ENCODE results near the gene SORCS2. TPM values are rescaled to one million over a fixed set of nuclear protein-coding genes. Genes with fewer than 3 reads are reported as not detected.

The SORCS2 gene
- total RNA-seq, 2 experiments from 2014 or later, result 0.03 TPM; not detected in 1

Small RNAs within 50 kb of the gene (microRNA-seq; reads per million reads assigned to microRNA genes)
- gene MIR4274 (ENCODE audit: borderline replicate concordance), result not detected
- not detected for gene MIR4798 (ENCODE audit: borderline replicate concordance)

Small RNAs within 50 kb of the gene (small RNA-seq; reads per million reads assigned to genes)
- not detected for gene MIR4274
- not detected for gene MIR4798

Other genes with a start within 250 kb of the SORCS2 start
- gene TADA2B, start 149.2 kb upstream of the SORCS2 start, total RNA-seq (2014; rRNA removed; shearing (Covaris generic)), result 9.9 and 12.8 TPM in 2 replicates
- gene TADA2B, start 149.2 kb upstream of the SORCS2 start, total RNA-seq (2022), result 20.2 and 20.3 TPM in 2 replicates
- gene GRPEL1, start 124.5 kb upstream of the SORCS2 start, total RNA-seq (2014; rRNA removed; shearing (Covaris generic)), result 27.4 and 33.4 TPM in 2 replicates
- gene GRPEL1, start 124.5 kb upstream of the SORCS2 start, total RNA-seq (2022), result 31.3 and 43.7 TPM in 2 replicates
- gene PSAPL1, start 242.4 kb downstream of the SORCS2 start, total RNA-seq (2014; rRNA removed; shearing (Covaris generic)), result not detected in 2 replicates
- not detected in 2 replicates for gene PSAPL1, start 242.4 kb downstream of the SORCS2 start, total RNA-seq (2022)

All from OCI-LY7 (cell line).